Iris pigment epithelial cell (primary cell): ENCODE measurements around the gene CD248.
"Not testable (repeated sequence)": the region's sequence is repeated elsewhere in the genome, so short reads cannot be mapped to it uniquely, and the experiment has no call there.

Experiments used
- DNase-seq: peaks from one replicate; pipeline ENCODE4 v3.0.0-alpha.2; 2011; ENCODE audit warnings: low read depth

The CD248 gene, protein sequence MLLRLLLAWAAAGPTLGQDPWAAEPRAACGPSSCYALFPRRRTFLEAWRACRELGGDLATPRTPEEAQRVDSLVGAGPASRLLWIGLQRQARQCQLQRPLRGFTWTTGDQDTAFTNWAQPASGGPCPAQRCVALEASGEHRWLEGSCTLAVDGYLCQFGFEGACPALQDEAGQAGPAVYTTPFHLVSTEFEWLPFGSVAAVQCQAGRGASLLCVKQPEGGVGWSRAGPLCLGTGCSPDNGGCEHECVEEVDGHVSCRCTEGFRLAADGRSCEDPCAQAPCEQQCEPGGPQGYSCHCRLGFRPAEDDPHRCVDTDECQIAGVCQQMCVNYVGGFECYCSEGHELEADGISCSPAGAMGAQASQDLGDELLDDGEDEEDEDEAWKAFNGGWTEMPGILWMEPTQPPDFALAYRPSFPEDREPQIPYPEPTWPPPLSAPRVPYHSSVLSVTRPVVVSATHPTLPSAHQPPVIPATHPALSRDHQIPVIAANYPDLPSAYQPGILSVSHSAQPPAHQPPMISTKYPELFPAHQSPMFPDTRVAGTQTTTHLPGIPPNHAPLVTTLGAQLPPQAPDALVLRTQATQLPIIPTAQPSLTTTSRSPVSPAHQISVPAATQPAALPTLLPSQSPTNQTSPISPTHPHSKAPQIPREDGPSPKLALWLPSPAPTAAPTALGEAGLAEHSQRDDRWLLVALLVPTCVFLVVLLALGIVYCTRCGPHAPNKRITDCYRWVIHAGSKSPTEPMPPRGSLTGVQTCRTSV

DNA sequence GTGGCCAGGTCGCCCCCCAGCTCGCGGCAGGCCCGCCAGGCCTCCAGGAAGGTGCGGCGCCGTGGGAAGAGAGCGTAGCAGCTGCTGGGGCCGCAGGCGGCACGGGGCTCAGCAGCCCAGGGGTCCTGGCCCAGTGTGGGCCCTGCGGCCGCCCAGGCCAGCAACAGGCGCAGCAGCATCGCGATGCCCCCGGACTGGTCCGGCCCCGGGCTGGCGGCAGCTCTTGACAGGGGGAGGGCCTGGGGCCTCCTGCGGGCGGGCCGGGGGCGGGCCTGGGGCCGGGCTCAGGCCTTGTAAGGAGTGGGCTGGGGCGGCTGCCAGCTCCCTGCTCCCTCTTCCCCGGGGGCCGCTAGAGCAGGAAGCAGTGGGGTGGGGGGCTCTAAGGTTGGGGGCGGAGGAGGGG lies at the start of gene CD248:
Gene CD248, minus strand, starts transcription at position 196 of the 403 bp plus-strand sequence. Its CDS starts 17 bp downstream, at position 179.
- peak; percentile 78 for DNase-seq

DNA sequence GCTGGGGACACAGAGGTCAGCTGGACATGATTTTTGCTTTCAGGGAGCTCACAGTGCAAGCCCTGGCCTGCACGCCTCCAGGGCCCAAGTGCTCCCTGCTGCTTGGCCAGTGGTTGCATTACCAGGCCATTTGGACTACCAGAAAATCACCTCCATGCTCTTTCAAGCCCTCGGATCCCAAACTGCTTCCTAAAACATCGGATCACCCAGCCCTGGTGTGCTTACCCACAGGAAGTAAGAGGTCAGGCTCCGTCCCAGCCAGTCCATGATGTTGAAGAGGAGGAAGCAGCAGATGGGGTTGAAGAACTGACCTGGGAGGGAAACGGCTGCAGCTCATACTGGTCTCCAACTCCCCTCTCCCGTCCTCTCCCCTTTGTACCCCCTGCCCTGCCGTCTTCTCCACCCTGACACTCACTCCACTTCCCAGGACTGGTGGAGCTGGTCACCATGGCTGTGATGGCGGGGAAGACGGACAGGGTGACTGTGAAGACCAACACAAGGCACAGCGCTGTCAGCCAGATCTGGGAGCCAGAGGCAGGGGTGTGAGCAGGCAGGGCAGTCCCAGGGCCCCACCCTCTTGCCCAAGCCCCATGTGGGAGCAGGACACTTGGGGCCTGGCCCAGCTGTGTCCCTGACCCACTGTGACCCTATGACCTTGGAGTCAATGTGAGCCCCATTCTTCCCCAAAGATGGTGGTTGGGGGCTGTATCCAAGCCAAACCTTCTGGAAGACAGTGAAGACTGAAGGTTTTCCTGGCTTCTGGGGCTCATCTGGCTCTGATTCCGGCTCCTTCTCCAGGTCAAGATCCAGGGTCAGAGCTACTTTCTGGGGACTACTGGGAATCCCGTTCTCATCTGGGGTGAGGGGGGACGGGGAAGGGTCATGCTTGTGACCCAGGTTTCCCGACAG lies 49.1 kb upstream of the CD248 start:
- no peak for DNase-seq

DNA sequence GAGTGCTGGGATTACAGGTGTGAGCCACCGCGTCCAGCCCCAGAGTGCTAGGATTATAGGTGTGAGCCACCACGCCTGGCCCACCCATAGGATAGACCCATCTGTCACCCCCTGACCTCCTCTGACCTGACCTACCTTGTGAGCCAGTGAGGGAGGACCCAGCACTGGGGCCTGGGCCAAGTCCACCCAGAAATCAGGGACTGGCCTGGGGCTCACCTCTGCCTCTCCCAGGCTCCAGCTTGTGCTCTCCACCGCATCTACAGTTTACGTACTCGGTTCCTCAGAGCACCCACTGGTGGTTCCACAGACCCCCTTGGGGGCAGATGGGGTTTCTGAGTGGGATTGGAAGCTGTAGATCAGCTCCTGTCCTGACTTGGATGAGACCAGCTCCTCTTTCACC lies 48.3 kb upstream of the CD248 start:
- no peak for DNase-seq

DNA sequence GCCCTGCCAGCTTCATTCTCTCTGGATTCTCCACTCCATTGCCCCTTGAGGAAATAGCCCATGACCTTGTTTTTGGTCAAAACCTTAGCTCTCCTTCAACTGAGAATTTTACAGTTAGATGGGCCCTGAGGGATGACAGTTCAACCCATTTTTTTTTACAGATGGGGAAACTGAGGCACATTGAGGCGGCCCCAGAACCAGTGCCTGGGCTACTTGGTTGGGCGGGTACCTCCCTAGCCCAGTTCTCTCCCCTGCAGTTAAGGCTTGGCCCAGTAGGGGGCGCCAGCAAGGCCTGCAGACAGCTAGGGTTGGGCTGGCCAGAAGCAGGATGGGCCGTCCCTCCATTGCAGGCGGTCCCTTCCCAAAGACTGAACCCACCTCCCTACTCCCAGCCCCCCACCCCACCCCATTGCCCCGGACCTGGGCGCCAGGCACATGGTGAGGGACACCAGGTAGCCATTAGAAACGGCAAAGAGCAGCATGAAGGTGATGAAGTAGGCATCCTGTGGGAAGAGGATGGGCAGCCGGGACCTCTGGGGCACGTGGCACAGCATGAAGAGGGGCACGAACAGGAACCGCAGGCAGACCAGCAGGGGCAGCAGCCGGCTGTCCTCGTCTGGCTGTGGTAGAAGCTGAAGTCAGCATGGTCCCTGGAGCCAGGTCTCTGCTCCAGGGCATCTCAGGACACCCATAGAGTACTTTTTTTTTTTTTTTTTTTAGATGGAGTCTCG lies 47.1 kb upstream of the CD248 start:
- no peak for DNase-seq

DNA sequence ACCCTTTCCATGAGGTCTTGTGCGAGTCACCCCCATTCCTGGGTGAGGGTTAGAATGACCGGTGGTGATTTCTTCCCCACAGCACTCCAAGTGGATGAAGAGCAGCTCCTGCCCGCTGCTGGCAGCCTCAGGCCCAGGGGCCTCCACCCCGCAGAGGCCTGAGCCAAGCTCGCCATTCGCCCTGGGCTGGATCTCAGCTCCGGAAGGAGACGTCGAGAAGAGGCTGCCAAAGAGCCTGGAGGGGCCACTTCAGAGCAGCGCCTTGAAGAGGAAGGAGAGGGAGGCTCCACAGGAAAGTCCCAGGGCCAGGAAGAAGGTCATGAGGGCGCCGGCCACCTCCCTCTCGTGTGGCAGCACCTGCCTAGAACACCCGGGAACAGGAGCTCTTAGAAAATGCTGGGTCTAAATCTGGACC lies 46.4 kb upstream of the CD248 start:
- DNase-seq, result no peak

DNA sequence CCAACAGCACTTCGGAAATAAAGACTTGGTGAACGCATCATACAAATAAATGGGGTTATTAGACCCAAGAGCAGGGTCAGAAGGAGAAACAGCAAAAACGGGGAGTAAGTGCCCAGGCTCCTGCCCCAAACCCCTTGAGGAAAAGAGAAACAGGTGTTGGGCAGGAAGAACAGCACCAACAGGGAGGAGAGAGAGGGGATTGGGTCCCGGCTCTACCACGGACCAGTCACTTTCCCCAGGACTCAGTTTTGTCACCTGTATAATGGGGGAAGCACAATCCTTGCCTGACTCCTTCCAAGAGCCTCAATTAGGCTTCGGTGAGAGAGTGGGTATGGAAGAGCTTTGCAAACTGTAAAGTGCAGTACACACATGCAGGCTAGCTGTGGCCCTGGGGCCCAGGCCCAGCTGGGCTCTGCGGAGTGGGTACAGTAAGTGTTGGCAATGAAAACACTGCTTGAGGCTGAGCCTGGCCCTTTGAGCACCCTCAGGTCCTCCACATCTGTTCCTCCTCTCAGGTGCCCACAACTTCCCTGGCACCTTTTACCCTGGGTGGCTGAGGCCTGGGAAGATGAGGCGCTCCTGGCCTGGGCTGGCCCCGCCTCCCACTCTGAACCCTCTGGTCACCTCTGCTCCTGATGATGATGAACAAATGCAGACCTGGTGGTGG lies 45.8 kb upstream of the CD248 start:
- DNase-seq, result no peak

DNA sequence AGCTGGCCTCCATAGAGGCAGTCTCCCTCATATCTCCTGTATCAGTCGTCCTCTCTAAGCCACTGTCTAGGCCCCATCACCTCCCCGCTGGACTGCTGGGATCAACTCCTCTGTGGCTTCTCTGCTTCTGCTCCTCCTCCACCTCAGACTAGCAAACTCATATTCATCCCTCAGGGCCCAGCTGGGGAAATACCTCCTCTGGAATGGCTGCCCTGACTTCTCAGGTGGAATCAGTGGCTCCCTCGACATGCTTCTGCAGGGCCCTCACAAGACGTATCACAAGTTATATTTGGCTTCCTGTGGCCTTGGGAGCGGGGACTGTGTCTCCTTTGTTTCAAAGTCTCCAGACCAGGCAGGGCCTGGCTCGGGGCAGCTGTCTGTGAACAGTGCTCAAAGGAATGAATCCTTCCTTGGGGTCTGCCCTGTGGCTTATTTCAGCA lies 44.7 kb upstream of the CD248 start:
- DNase-seq, result no peak

DNA sequence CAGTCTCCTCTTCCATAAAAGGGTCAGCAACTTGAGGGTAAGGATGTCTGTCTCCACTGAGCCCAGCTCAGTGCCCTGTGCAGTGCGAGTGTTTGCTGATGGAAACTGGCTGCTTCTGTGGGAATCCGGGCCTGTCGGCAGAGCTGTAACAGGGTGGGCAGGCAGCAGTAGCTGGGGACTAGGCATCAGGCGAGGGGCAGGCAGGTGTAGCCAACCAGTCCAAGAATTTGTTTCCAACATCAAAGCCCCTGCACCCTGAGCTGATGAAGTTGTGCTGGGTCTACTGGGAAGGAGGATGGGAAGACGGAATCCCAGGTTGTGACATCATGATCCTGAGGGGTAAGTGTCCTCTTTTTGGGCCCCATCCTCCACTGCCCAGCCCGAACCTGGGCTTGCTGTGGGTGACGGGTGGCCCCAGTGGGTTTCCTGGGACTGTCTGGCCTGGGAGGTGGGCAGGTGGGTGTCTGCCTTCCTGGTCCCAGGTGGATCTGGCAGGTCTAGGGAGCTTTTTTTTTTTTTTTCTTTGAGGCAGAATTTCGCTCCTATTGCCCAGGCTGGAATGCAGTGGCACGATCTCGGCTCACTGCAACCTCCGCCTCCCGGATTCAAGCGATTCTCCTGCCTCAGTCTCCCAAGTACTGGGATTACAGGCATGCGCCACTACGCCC lies 43.7 kb upstream of the CD248 start:
- no peak for DNase-seq

DNA sequence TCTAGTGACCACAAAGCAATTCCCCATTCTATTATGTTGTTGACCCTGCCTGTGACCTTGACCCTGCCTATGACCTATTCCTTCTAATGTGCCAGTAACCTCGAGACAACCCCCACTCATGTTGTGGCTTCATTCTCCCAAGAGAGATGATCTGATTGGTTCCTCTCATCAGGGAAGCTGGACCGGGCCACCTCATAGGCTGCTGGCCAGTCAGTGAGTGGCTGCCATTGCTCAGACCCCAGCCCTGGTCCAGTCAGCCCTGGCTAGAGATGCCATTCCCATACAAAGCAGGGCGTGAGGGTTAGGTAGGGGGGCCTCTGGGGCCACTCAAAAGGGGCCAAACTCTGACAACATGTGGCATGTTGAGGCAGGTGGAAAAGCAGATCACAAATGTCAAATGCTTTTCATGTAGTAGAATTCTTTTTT lies 42.8 kb upstream of the CD248 start:
- DNase-seq, result no peak

DNA sequence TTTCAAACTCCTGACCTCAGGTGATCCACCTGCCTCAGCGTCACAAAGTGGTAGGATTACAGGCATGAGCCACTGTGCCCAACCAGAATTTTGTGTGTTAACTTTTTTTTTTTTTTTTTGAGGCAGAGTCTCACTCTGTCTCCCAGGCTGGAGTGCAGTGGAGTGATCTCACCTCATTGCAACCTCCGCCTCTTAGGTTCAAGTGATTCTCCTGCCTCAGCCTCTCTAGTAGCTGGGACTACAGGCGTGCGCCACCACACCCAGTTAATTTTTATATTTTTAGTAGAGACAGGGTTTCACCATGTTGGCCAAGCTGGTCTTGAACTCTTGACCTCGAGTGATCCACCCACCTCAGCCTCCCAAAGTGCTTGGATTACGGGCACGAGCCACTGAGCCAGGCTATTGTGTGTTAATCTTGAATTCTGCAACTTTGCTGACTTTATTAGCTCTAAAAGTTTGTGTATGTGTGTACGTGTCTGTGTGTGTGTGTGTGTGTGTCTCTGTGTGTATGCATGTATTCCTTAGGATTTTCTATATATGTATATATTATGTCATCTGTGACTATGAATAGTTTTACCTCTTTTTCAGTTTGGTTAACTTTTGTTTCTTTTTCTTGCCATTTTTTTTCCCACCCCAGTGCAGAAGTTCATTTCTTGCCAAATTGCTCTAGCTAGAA lies 33.9 kb upstream of the CD248 start:
- not testable (repeated sequence) for DNase-seq

DNA sequence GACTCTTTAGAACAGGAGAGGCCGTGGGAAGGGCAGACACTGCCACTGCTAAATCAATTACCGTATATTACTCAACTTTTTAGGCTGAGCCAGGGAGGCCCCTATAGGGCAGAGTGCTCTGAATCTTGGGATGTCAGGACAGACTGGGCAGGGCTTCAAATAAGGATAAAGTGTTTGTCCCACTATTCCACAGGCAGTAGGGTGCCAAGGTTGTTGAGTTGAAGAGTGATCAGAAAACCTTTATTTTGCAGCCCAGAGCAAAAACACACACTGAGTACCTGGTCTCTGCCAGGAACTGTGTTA lies 32.2 kb upstream of the CD248 start:
- no peak for DNase-seq

DNA sequence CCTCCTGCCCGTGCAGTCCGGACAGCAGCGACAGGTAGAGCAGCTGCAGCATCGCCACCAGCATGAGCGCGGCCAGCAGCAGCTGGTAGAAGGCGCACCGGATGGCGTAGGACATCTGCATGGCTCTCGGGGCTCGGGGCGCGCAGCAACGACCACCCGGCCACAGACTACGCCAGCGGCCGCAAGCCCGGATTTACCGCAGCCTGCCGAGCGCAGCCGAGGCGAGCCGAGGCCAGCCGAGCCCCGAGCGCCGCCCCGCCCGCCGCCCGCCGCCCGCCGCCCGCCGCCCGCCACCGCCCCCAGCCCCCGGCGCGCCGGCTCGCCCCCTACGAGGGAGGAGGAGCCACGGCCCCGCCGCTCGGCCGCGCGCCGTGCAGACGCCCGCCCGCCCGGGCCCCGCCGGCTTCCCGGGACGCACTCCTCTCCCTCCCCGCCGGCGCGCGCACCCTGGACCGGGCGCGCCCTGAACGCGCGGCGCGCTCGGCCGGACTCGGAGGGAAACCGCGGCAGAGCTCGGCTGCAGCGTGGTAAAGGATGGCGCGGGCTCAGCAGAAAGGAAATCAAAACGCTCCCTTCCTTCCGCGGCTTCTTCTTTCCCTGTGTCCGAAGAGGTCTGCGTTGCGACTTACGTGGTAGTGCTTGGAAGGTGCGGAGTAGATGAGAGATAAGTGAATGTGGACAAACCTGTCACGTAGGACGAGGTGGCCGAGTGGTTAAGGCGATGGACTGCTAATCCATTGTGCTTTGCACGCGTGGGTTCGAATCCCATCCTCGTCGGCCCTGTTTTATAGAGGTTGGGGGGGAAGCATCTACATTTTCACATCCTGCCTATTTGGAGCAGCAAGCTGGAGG lies 30.8 kb upstream of the CD248 start, which contains the start of gene B4GAT1:
Gene B4GAT1, minus strand, starts transcription at position 205 of the 852 bp plus-strand sequence. Its CDS starts 84 bp downstream, at position 121.
- peak; percentile 83 for DNase-seq

DNA sequence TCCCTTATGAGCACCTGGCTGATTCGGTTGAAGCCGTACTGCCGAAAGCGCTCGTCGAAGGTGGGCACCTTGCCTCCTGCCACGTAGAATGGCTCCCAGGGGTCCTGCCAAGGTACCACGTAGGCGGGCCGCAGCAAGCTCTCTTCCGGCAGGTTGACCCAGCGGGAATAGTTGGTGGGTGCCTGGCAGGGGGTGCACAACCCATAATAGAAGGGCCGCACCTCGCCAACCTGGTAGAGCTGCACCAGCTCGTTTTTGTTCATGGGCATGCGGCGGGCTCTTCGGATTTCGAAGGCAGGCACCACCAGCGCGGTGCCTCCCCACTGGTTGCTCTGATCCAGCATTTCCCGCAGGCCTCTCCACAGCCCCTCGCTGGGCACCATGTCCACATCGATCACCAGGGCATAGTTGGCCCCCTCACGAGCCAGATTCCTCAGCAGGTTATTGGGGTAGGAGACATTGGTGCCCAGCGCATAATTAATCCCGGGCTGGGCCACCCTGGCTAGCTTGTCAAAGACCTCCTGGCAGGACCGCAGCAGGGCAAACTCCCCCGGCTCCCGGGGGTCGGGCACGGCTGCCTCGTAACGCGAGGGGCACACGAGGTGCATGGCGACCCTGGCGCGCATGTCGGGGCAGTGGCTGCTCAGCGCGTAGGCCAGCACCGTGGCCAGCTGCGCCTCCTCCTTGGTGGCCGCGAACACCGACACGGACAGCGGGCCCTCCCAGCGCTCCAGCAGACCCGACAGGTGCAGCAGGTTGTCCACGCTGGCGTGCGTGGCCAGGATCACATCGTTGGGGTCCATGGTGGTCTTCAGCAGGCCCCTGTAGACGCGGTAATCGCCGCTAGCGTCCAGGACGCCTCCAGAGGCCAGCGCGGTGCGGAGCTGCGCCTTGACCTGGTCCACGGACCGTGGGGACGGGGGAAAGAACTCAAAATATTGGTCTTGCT lies 29.9 kb upstream of the CD248 start:
- DNase-seq, result no peak

DNA sequence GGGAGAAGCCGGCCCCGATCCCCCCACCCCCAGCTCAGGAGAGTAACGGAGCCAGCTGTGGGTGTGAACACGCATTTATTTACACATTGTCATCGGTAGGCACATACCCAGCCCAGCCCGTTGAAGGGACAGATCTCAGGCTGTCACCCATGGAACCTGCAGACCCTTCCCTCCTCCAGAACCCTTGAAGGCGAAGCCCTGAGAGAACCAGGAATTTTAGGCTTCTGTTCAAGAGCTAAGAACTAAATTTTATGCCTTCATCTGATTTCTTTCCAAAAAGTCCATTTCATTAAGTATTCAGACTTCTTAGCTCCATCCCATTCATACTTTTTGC lies 28.4 kb upstream of the CD248 start:
- DNase-seq, result no peak

DNA sequence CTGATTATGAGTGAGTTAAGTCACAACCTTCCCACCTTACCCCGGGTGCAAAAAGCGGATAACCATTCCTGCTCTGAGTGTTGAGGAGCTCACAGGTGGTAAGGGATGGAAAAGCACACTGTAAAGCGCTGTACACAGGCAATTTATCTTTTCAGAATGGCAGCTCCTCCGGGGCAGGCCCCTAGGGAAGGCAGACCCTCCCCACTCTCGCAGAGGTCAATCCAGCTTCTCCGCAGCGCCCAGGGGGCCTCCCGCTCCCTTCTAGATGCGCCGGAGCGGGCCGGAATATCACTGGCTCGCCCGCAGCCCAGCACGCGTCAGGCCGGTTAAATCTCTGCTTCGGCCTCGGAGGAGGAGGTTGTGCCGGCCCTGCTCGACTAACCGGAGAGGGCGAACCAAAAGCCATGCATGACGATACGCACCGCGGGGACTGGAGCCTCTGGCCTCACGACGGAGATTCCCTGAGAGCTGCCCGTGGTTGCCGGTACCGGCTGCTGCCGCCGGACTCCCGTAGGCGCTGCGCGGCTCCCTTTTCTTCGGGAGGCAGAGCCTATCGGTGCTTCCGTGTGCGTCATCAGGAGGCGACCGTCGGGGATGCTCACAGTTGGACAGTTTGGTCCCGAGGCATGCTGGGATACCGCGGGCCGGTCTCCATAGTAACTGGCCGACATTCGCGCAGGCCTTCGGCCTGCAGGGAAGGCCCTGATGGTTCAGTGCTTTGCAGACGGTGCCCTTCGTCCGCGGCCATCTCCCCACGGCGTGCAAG lies 27.9 kb upstream of the CD248 start, which contains the start of gene BRMS1:
Gene BRMS1, minus strand, starts transcription at position 555 of the 766 bp plus-strand sequence. CDS start 2,870 bp downstream, outside the sequence.
- peak; percentile 98 for DNase-seq

DNA sequence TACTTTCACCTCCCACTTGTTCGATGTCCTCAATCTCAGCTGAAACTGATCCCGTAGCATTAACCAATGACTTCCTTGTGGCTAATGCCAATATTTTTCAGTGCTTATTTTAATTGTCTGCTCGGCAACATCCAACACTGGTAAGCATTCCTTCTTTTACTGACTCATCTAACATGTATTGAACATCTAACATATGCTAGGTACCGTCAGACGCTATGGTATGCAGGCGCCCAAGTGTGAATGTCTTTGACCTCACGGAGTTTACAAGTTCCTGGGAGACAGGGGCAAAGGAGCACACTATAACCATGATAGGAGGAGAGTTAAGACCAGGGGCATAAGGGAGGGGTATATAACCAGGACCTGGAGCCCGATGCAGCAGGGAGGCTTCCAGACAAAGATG lies 26.3 kb upstream of the CD248 start:
- peak; percentile 22 for DNase-seq
